ENCODE data around the gene F2.

Gene F2

DNA sequence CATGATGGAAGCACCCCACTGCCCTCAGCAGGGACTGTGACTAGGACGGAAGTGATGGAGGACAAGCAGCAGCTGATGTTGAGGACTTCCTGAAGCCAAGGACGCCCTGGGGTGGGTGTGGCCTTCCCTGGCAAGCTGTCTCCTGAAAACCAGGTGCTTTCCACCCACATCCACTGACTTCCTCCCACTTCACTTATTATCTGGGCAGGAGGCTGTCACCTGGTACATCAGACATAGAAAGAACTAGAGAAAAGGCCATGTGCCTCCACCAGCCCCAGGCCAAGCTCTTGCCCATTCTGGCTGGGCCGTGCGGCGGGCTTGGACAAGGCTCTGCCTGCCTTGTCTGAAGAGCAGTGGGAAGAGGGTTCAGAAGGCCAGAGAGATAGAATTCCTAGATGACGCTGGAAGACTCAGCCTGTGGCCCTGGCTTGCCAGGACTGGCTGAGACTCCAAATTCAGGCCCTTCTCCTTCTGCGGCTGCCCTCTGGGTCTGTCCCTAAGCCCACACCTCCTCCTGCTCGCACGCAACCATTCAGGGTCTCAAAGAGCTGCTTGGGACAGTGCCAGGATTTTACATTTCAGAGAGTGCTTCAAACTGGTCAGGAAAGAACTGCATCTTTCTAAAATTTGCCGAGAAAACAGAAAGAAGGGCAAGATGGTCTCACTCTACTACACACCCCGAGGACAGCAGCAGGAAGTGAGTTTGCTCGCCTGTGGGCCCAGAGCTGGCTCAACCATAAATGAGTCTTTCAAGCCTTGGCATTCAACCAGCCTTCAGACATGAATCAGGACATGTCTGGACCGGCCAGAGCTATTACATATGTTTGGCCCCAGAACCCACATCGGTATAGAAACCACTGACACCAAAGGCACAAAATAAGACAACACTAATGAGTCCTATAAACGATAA lies 31.9 kb upstream of the F2 start:
- Histone ChIP-seq H3K9me3 (ENCODE audit: control insufficient read depth in 2 of 2, low read length in 2 of 2) (no peaks in the 10 kb centered on the region), H3K27ac (ENCODE audit: low read length) (peak overlapping the region; percentile 46), H3K4me3 (ENCODE audit: low read length in 2 of 2) (no peak overlapping the region), H3K27me3 (ENCODE audit: control insufficient read depth in 1 of 2, insufficient read depth in 2 of 2, low read length in 2 of 2) (no peaks in the 10 kb centered on the region), H3K9ac (ENCODE audit: low read length in 2 of 2) (peak overlapping the region in 1 of 2 donors; percentile 21), H3K4me1 (ENCODE audit: control insufficient read depth, insufficient read depth, low read length) (peaks cover 11% of the 10 kb centered on the region), H3K36me3 (ENCODE audit: control insufficient read depth in 2 of 2, insufficient read depth in 2 of 2, low read length in 2 of 2) (peaks cover 18 to 34% of the 10 kb centered on the region in 2 donors)

DNA sequence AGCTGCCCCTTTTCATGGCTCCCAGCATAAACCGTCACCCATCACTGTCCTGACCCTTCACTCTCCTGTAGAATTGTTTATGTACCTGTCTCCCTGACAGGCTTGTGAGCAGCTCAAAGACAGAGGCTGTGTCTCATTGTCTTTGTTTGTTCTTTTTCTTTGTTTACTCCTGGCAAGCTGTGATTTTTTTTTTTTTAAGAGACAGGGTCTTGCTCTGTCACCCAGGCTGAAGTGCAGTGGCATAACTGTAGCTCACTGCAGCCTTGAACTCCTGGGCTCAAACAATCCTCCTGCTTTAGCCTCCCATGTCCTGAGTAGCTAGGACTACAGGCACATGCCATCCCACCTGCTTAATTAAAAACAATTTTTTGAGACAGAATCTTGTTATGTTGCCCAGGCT lies 28.3 kb upstream of the F2 start:
- H3K36me3 ChIP-seq (ENCODE audit: control insufficient read depth in 2 of 2, insufficient read depth in 2 of 2, low read length in 2 of 2), result peaks cover 42 to 58% of the 10 kb centered on the region in 2 donors
- no peaks in the 10 kb centered on the region for H3K9me3 ChIP-seq (ENCODE audit: control insufficient read depth in 2 of 2, low read length in 2 of 2)
- H3K9ac ChIP-seq (ENCODE audit: low read length in 2 of 2), result no peak overlapping the region
- peaks cover 11% of the 10 kb centered on the region for H3K4me1 ChIP-seq (ENCODE audit: control insufficient read depth, insufficient read depth, low read length)
- H3K27ac ChIP-seq (ENCODE audit: low read length), result no peak overlapping the region
- no peak overlapping the region for H3K4me3 ChIP-seq (ENCODE audit: low read length in 2 of 2)
- H3K27me3 ChIP-seq (ENCODE audit: control insufficient read depth in 1 of 2, insufficient read depth in 2 of 2, low read length in 2 of 2), result no peaks in the 10 kb centered on the region

GRCh38 chr11:46692450-46692849 lies 26.6 kb upstream of the F2 start:
- Histone ChIP-seq H3K36me3 (ENCODE audit: control insufficient read depth in 2 of 2, insufficient read depth in 2 of 2, low read length in 2 of 2) (peaks cover 35 to 54% of the 10 kb centered on the region in 2 donors), H3K27ac (ENCODE audit: low read length) (no peak overlapping the region)

GRCh38 chr11:46693597-46694012 lies 25.4 kb upstream of the F2 start:
- Histone ChIP-seq H3K27ac (ENCODE audit: low read length) (no peak overlapping the region), H3K9ac (ENCODE audit: low read length in 2 of 2) (peak overlapping the region in 1 of 2 donors; percentile 21), H3K4me1 (ENCODE audit: control insufficient read depth, insufficient read depth, low read length) (peaks cover 29% of the 10 kb centered on the region), H3K4me3 (ENCODE audit: low read length in 2 of 2) (no peak overlapping the region), H3K27me3 (ENCODE audit: control insufficient read depth in 1 of 2, insufficient read depth in 2 of 2, low read length in 2 of 2) (no peaks in the 10 kb centered on the region), H3K9me3 (ENCODE audit: control insufficient read depth in 2 of 2, low read length in 2 of 2) (no peaks in the 10 kb centered on the region), H3K36me3 (ENCODE audit: control insufficient read depth in 2 of 2, insufficient read depth in 2 of 2, low read length in 2 of 2) (peaks cover 28 to 48% of the 10 kb centered on the region in 2 donors)

More at GRCh38 chr11:46692450-46692849, 26.6 kb upstream of the F2 start:
- H3K4me3 ChIP-seq (ENCODE audit: low read length in 2 of 2), result no peak overlapping the region
- no peak overlapping the region for H3K9ac ChIP-seq (ENCODE audit: low read length in 2 of 2)
- H3K9me3 ChIP-seq (ENCODE audit: control insufficient read depth in 2 of 2, low read length in 2 of 2), result no peaks in the 10 kb centered on the region
- H3K27me3 ChIP-seq (ENCODE audit: control insufficient read depth in 1 of 2, insufficient read depth in 2 of 2, low read length in 2 of 2), result no peaks in the 10 kb centered on the region
- peaks cover 23% of the 10 kb centered on the region for H3K4me1 ChIP-seq (ENCODE audit: control insufficient read depth, insufficient read depth, low read length)

GRCh38 chr11:46694072-46694471 lies 24.9 kb upstream of the F2 start:
- no peak overlapping the region for H3K4me3 ChIP-seq (ENCODE audit: low read length in 2 of 2)
- peaks cover 28 to 48% of the 10 kb centered on the region in 2 donors for H3K36me3 ChIP-seq (ENCODE audit: control insufficient read depth in 2 of 2, insufficient read depth in 2 of 2, low read length in 2 of 2)
- peaks cover 32% of the 10 kb centered on the region for H3K4me1 ChIP-seq (ENCODE audit: control insufficient read depth, insufficient read depth, low read length)
- H3K27ac ChIP-seq (ENCODE audit: low read length), result no peak overlapping the region
- H3K9me3 ChIP-seq (ENCODE audit: control insufficient read depth in 2 of 2, low read length in 2 of 2), result no peaks in the 10 kb centered on the region
- H3K27me3 ChIP-seq (ENCODE audit: control insufficient read depth in 1 of 2, insufficient read depth in 2 of 2, low read length in 2 of 2), result no peaks in the 10 kb centered on the region
- H3K9ac ChIP-seq (ENCODE audit: low read length in 2 of 2), result peak overlapping the region in 1 of 2 donors; percentile 21

DNA sequence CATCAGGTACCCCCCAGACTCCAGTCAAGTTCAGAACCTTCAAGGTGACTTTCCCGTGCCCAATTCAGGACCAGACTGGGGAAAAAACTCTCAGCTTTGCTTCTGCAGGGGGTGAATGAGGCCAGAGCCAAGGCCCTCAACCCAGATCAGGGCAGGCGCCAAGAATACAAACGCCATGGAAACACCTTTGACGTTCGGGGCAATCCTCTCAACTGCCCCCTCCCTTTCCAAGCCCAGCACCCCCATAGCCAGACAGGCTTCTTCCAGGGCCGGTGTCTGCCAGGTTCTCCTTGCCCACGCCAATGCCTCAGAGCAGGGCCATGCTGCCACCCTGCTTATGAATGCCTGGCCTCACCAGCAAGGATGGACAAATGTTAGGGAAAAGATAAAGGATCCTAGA lies 24.4 kb upstream of the F2 start:
- Histone ChIP-seq H3K9me3 (ENCODE audit: control insufficient read depth in 2 of 2, low read length in 2 of 2) (no peaks in the 10 kb centered on the region), H3K27me3 (ENCODE audit: control insufficient read depth in 1 of 2, insufficient read depth in 2 of 2, low read length in 2 of 2) (no peaks in the 10 kb centered on the region), H3K4me1 (ENCODE audit: control insufficient read depth, insufficient read depth, low read length) (peaks cover 33% of the 10 kb centered on the region), H3K9ac (ENCODE audit: low read length in 2 of 2) (no peak overlapping the region), H3K4me3 (ENCODE audit: low read length in 2 of 2) (no peak overlapping the region), H3K27ac (ENCODE audit: low read length) (no peak overlapping the region), H3K36me3 (ENCODE audit: control insufficient read depth in 2 of 2, insufficient read depth in 2 of 2, low read length in 2 of 2) (peaks cover 28 to 48% of the 10 kb centered on the region in 2 donors)

- Histone ChIP-seq H3K36me3 (ENCODE audit: control insufficient read depth in 2 of 2, insufficient read depth in 2 of 2, low read length in 2 of 2) (peaks cover 28 to 43% of the 10 kb centered on the region in 2 donors), H3K9ac (ENCODE audit: low read length in 2 of 2) (no peak overlapping the region), H3K9me3 (ENCODE audit: control insufficient read depth in 2 of 2, low read length in 2 of 2) (no peaks in the 10 kb centered on the region), H3K4me1 (ENCODE audit: control insufficient read depth, insufficient read depth, low read length) (peaks cover 35% of the 10 kb centered on the region), H3K4me3 (ENCODE audit: low read length in 2 of 2) (no peak overlapping the region), H3K27ac (ENCODE audit: low read length) (no peak overlapping the region), H3K27me3 (ENCODE audit: control insufficient read depth in 1 of 2, insufficient read depth in 2 of 2, low read length in 2 of 2) (no peaks in the 10 kb centered on the region)
Observed at GRCh38 chr11:46695345-46696211, 23.4 kb upstream of the F2 start.

DNA sequence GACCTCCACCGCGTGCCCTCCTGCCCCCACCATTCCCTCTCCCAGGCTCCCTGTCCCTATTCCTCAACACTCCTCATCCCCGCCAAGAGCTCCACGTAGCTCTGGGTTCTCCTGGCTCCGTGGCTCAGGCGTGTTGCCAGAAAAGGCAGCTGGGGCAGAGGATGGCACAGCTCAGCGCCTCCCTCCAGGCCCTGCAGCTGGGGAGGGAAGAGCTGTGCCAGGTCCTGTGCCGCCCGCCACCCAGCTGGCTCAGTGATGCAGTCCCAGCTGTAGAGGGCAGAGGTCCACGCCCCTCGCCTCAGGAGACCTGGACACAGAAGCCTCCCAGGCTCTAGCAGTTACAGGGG lies 22.8 kb upstream of the F2 start:
- Histone ChIP-seq H3K27me3 (ENCODE audit: control insufficient read depth in 1 of 2, insufficient read depth in 2 of 2, low read length in 2 of 2) (no peaks in the 10 kb centered on the region), H3K4me1 (ENCODE audit: control insufficient read depth, insufficient read depth, low read length) (peaks cover 37% of the 10 kb centered on the region), H3K36me3 (ENCODE audit: control insufficient read depth in 2 of 2, insufficient read depth in 2 of 2, low read length in 2 of 2) (peaks cover 28 to 37% of the 10 kb centered on the region in 2 donors), H3K4me3 (ENCODE audit: low read length in 2 of 2) (no peak overlapping the region), H3K27ac (ENCODE audit: low read length) (no peak overlapping the region), H3K9ac (ENCODE audit: low read length in 2 of 2) (peak overlapping the region in 1 of 2 donors; percentile 21), H3K9me3 (ENCODE audit: control insufficient read depth in 2 of 2, low read length in 2 of 2) (no peaks in the 10 kb centered on the region)

DNA sequence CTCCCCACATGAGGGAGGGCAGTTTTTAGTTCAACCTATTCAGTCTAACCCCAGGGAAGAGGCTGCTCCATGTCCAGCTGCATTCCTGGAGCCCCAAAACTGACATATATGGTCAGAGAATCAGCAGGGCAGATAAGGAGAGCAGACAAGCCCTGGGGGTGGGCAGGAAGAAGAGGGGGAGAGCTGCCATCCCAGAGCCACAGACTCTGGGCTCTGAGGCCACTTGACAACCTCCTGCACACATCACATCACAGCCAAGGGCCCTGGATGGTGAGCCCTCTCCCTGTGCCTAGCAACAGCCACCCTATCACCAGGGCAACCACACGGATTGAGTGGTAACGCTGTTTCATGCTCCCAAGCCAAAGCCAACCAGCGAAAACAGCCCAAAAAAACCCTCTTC lies 21.7 kb upstream of the F2 start:
- H3K4me1 ChIP-seq (ENCODE audit: control insufficient read depth, insufficient read depth, low read length), result peaks cover 45% of the 10 kb centered on the region
- H3K27me3 ChIP-seq (ENCODE audit: control insufficient read depth in 1 of 2, insufficient read depth in 2 of 2, low read length in 2 of 2), result no peaks in the 10 kb centered on the region
- no peak overlapping the region for H3K27ac ChIP-seq (ENCODE audit: low read length)
- no peaks in the 10 kb centered on the region for H3K9me3 ChIP-seq (ENCODE audit: control insufficient read depth in 2 of 2, low read length in 2 of 2)
- peaks cover 24 to 31% of the 10 kb centered on the region in 2 donors for H3K36me3 ChIP-seq (ENCODE audit: control insufficient read depth in 2 of 2, insufficient read depth in 2 of 2, low read length in 2 of 2)
- peak overlapping the region in 1 of 2 donors; percentile 49 for H3K4me3 ChIP-seq (ENCODE audit: low read length in 2 of 2)
- H3K9ac ChIP-seq (ENCODE audit: low read length in 2 of 2), result peak overlapping the region; percentile 2 to 55

GRCh38 chr11:46697723-46698122 lies 21.3 kb upstream of the F2 start:
- Histone ChIP-seq H3K4me1 (ENCODE audit: control insufficient read depth, insufficient read depth, low read length) (peaks cover 49% of the 10 kb centered on the region), H3K27me3 (ENCODE audit: control insufficient read depth in 1 of 2, insufficient read depth in 2 of 2, low read length in 2 of 2) (no peaks in the 10 kb centered on the region), H3K4me3 (ENCODE audit: low read length in 2 of 2) (peak overlapping the region in 1 of 2 donors; percentile 49), H3K9ac (ENCODE audit: low read length in 2 of 2) (peak overlapping the region; percentile 2 to 55), H3K9me3 (ENCODE audit: control insufficient read depth in 2 of 2, low read length in 2 of 2) (no peaks in the 10 kb centered on the region), H3K27ac (ENCODE audit: low read length) (no peak overlapping the region), H3K36me3 (ENCODE audit: control insufficient read depth in 2 of 2, insufficient read depth in 2 of 2, low read length in 2 of 2) (peaks cover 26 to 34% of the 10 kb centered on the region in 2 donors)
